22Rv1 (cell line): ENCODE results near the gene KLHL25.

Source experiments
- H3K27ac ChIP-seq: fragments of 450-650 bp; 2 replicates; pipeline ENCODE4 v1.5.1; 2017
- CTCF ChIP-seq: fragments of 450-650 bp; IDR thresholded peaks from 2 replicates; pipeline ENCODE4 v1.5.1; 2017; ENCODE audit warnings: mild to moderate bottlenecking
- ZFX ChIP-seq: fragments of 450-650 bp; IDR thresholded peaks from 2 replicates; pipeline ENCODE4 v1.6.1; 2017; ENCODE audit warnings: antibody characterized with exemption, borderline replicate concordance

Gene KLHL25

GRCh38 chr15:85743392-85744055, 51.2 kb downstream of the KLHL25 start:
- TF ChIP-seq CTCF (no peak), ZFX (no peak)
- H3K27ac ChIP-seq: no peak overlapping the region

- TF ChIP-seq CTCF (no peak), ZFX (no peak)
- H3K27ac ChIP-seq: no peak overlapping the region
These were observed 52.4 kb downstream of the KLHL25 start for GRCh38 chr15:85742186-85742821.

GRCh38 chr15:85741662-85742061, 53.1 kb downstream of the KLHL25 start:
- H3K27ac ChIP-seq: no peak overlapping the region
- no peak for TF ChIP-seq ZFX
- TF ChIP-seq CTCF: no peak

GRCh38 chr15:85741021-85741421, 53.7 kb downstream of the KLHL25 start:
- H3K27ac ChIP-seq: no peak overlapping the region
- TF ChIP-seq CTCF (no peak), ZFX (no peak)

GRCh38 chr15:85737061-85737460, 57.7 kb downstream of the KLHL25 start:
- H3K27ac ChIP-seq: no peak overlapping the region
- TF ChIP-seq ZFX (no peak), CTCF (no peak)

GRCh38 chr15:85733416-85733815, 61.3 kb downstream of the KLHL25 start:
- TF ChIP-seq CTCF (no peak), ZFX (no peak)
- no peak overlapping the region for H3K27ac ChIP-seq

GRCh38 chr15:85730001-85730820, 64.5 kb downstream of the KLHL25 start:
- H3K27ac ChIP-seq: no peak overlapping the region
- TF ChIP-seq CTCF (peak; percentile 78), ZFX (no peak)
